Smooth muscle cell (in vitro differentiated cells): ENCODE measurements around the gene BEX4. TPM values are rescaled to one million over a fixed set of nuclear protein-coding genes. Genes with fewer than 3 reads are reported as not detected.
"Not testable (repeated sequence)": the region's sequence is repeated elsewhere in the genome, so short reads cannot be mapped to it uniquely, and the experiment has no call there.

Experiments used
- DNase-seq: peaks from one replicate; lab custom pipeline; 2025; ENCODE audit not compliant: unreplicated experiment; lab: John Stamatoyannopoulos, UW
- H2AFZ ChIP-seq: fragments of 200-600 bp; sonication (generic); 2 replicates; pipeline ENCODE4 v1.6.0; 2016; ENCODE audit warnings: antibody characterized with exemption, low read depth, mild to moderate bottlenecking
- H3F3A ChIP-seq: fragments of 200-600 bp; sonication (generic); 2 replicates; pipeline ENCODE4 v1.6.0; 2017; ENCODE audit warnings: antibody characterized with exemption, low read depth
- H3K27ac ChIP-seq: fragments of 200-600 bp; sonication (generic); 2 replicates; pipeline ENCODE4 v1.5.1; 2016; ENCODE audit warnings: low read depth, mild to moderate bottlenecking
- H3K27me3 ChIP-seq: fragments of 200-600 bp; sonication (generic); 2 replicates; pipeline ENCODE4 v1.6.1; 2016; ENCODE audit warnings: low read depth, mild to moderate bottlenecking
- H3K36me3 ChIP-seq: fragments of 200-600 bp; sonication (generic); 2 replicates; pipeline ENCODE4 v1.5.1; 2016; ENCODE audit warnings: low read depth
- H3K4me1 ChIP-seq: fragments of 200-600 bp; sonication (generic); 2 replicates; pipeline ENCODE4 v1.5.1; 2016; ENCODE audit warnings: low read depth
- H3K4me2 ChIP-seq: fragments of 200-600 bp; sonication (generic); 2 replicates; pipeline ENCODE4 v1.6.0; 2016; ENCODE audit warnings: mild to moderate bottlenecking
- H3K4me3 ChIP-seq: fragments of 200-600 bp; sonication (generic); 2 replicates; pipeline ENCODE4 v1.5.1; 2016; ENCODE audit warnings: mild to moderate bottlenecking
- H3K79me2 ChIP-seq: fragments of 200-600 bp; sonication (generic); 2 replicates; pipeline ENCODE4 v1.6.0; 2016; ENCODE audit warnings: low read depth, mild to moderate bottlenecking
- H3K9ac ChIP-seq: fragments of 200-600 bp; sonication (generic); 2 replicates; pipeline ENCODE4 v1.6.0; 2016; ENCODE audit warnings: low read depth
- H3K9me3 ChIP-seq: fragments of 200-600 bp; sonication (generic); replicated peaks from 2 replicates; pipeline ENCODE4 v1.5.1; 2016; ENCODE audit warnings: low read depth
- H4K20me1 ChIP-seq: fragments of 200-600 bp; sonication (generic); 2 replicates; pipeline ENCODE4 v1.6.0; 2016; ENCODE audit warnings: low read depth
- CTCF ChIP-seq: fragments of 200-600 bp; sonication (generic); IDR thresholded peaks from 2 replicates; pipeline ENCODE4 v1.5.1; 2017; ENCODE audit warnings: borderline replicate concordance, mild to moderate bottlenecking, antibody characterized with exemption; ENCODE audit not compliant: insufficient read depth, poor library complexity, severe bottlenecking
- WGBS: methylation state at CpG from one replicate; pipeline ENCODE4 v1.1.7; 2016; ENCODE audit warnings: low lambda C conversion rate; 5-methylcytosine and 5-hydroxymethylcytosine counted together
- polyA plus RNA-seq: library from polyadenylated mRNA; unstranded; fragments of >200 nt; fragmentation: Nextera tagmentation; extraction: Ambion mirVana; gene quantifications from 2 replicates; pipeline ENCODE4 v1.2.1, GENCODE V29; 2016
- total RNA-seq: library from RNA; depleted of rRNA; stranded (reverse); fragments of >200 nt; gene quantifications from 2 replicates; pipeline ENCODE4 v1.2.3, GENCODE V29; 2014

The BEX4 gene
- 48.7 and 50.3 TPM in 2 replicates for total RNA-seq
- 89.9 and 107 TPM in 2 replicates for polyA plus RNA-seq

- Histone ChIP-seq H3K4me2 (peak within 1 kb of the TSS; percentile 84), H3K27me3 (no peaks in the 10 kb centered on the region), H2AFZ (peak within 1 kb of the TSS; percentile 82), H3K36me3 (no peaks in the 10 kb centered on the region), H3K4me3 (peak within 1 kb of the TSS; percentile 75), H3K79me2 (no peaks in the 10 kb centered on the region), H3K9ac (peak within 1 kb of the TSS; percentile 89), H3K9me3 (no peaks in the 10 kb centered on the region), H4K20me1 (no peaks in the 10 kb centered on the region), H3K4me1 (no peaks in the 10 kb centered on the region), H3K27ac (peak within 1 kb of the TSS; percentile 85), H3F3A (no peaks in the 10 kb centered on the region)
- no peak for TF ChIP-seq CTCF
- DNase-seq = peak; percentile 30
- WGBS = 43% methylated on average over 42 of the region's 45 CpGs
Observed at GRCh38 chrX:103214870-103215424, at the start of gene BEX4. TSS of gene BEX4 (plus strand) at chrX:103215108. CDS start at chrX:103216154, 1,046 bp downstream.

GRCh38 chrX:103170216-103170615 is 44.7 kb upstream of the BEX4 start:
- no peak for TF ChIP-seq CTCF
- no peaks in the 10 kb centered on the region for H3K79me2 ChIP-seq
- no peak overlapping the region for H3K9ac ChIP-seq
- no peak for DNase-seq
- no peak overlapping the region for H2AFZ ChIP-seq
- no peaks in the 10 kb centered on the region for H3K27me3 ChIP-seq
- no peak overlapping the region for H3K27ac ChIP-seq
- H3K9me3 ChIP-seq = no peaks in the 10 kb centered on the region
- 73% methylated on average over 3 of the region's 3 CpGs for WGBS
- no peaks in the 10 kb centered on the region for H3K4me1 ChIP-seq
- no peak overlapping the region for H3K4me2 ChIP-seq
- H4K20me1 ChIP-seq = no peaks in the 10 kb centered on the region
- H3F3A ChIP-seq = no peaks in the 10 kb centered on the region
- H3K36me3 ChIP-seq = no peaks in the 10 kb centered on the region
- H3K4me3 ChIP-seq = no peak overlapping the region

GRCh38 chrX:103171353-103171752 is 43.6 kb upstream of the BEX4 start:
- H3K4me1 ChIP-seq = no peaks in the 10 kb centered on the region
- H3K9ac ChIP-seq = no peak overlapping the region
- H3K79me2 ChIP-seq = no peaks in the 10 kb centered on the region
- no peaks in the 10 kb centered on the region for H3K36me3 ChIP-seq
- no peaks in the 10 kb centered on the region for H3F3A ChIP-seq
- WGBS = 71% methylated on average over 2 of the region's 2 CpGs
- H3K27me3 ChIP-seq = no peaks in the 10 kb centered on the region
- H3K9me3 ChIP-seq = no peaks in the 10 kb centered on the region
- DNase-seq = no peak
- H3K27ac ChIP-seq = no peak overlapping the region
- no peaks in the 10 kb centered on the region for H4K20me1 ChIP-seq
- TF ChIP-seq CTCF = no peak
- H3K4me3 ChIP-seq = no peak overlapping the region
- H3K4me2 ChIP-seq = no peak overlapping the region
- no peak overlapping the region for H2AFZ ChIP-seq

- not testable (repeated sequence) for H3F3A ChIP-seq, H3K9ac ChIP-seq, DNase-seq, H4K20me1 ChIP-seq, H3K9me3 ChIP-seq, H3K27me3 ChIP-seq, H3K36me3 ChIP-seq, H3K4me2 ChIP-seq, H3K4me3 ChIP-seq, H2AFZ ChIP-seq, H3K4me1 ChIP-seq, H3K79me2 ChIP-seq, H3K27ac ChIP-seq
- WGBS = 91% methylated on average over 2 of the region's 2 CpGs
Observed at GRCh38 chrX:103175256-103175655, 39.7 kb upstream of the BEX4 start.
